22Rv1 (cell line): Measurements from ENCODE around the gene CARD14.

ENCODE experiments used
- ZFX ChIP-seq: fragments of 450-650 bp; IDR thresholded peaks from 2 replicates; pipeline ENCODE4 v1.6.1; 2017; ENCODE audit warnings: antibody characterized with exemption, borderline replicate concordance
- TF ChIP-seq, protein P1 (sequence below): fragments of 450-650 bp; IDR thresholded peaks from 2 replicates; pipeline ENCODE4 v1.5.1; 2017; ENCODE audit warnings: mild to moderate bottlenecking

GRCh38 chr17:80223142-80223815 lies 53.4 kb downstream of the CARD14 start:
- TF ChIP-seq, protein P1, sequence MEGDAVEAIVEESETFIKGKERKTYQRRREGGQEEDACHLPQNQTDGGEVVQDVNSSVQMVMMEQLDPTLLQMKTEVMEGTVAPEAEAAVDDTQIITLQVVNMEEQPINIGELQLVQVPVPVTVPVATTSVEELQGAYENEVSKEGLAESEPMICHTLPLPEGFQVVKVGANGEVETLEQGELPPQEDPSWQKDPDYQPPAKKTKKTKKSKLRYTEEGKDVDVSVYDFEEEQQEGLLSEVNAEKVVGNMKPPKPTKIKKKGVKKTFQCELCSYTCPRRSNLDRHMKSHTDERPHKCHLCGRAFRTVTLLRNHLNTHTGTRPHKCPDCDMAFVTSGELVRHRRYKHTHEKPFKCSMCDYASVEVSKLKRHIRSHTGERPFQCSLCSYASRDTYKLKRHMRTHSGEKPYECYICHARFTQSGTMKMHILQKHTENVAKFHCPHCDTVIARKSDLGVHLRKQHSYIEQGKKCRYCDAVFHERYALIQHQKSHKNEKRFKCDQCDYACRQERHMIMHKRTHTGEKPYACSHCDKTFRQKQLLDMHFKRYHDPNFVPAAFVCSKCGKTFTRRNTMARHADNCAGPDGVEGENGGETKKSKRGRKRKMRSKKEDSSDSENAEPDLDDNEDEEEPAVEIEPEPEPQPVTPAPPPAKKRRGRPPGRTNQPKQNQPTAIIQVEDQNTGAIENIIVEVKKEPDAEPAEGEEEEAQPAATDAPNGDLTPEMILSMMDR, result no peak
- TF ChIP-seq ZFX, result no peak
